Natural killer cell (primary cell): ENCODE results near the gene PRX. TPM values are rescaled to one million over a fixed set of nuclear protein-coding genes. Genes with fewer than 3 reads are reported as not detected.

Source experiments
- ATAC-seq, 3 donors: fragments of 150-1000 bp in 2 of 3; fragments of 200-7000 bp in 1 of 3; cut with Tn5 transposase; 1 replicate in 1 of 3; 2 replicates in 2 of 3; pipeline ENCODE4 v1.10.0; 2021; ENCODE audit warnings: mild to moderate bottlenecking in 2 of 3, moderate library complexity in 2 of 3
- DNase-seq, 2 donors: peaks; one replicate each; pipeline versions ENCODE4 v3.0.0 to v3.0.0-alpha.2; 2013 to 2021; ENCODE audit warnings: mixed read lengths in 1 of 2
- H3K27ac ChIP-seq: one replicate; pipeline ENCODE4 v1.5.1; 2013; ENCODE audit warnings: mild to moderate bottlenecking, low read length
- H3K27me3 ChIP-seq: one replicate; pipeline ENCODE4 v1.6.1; 2013; ENCODE audit warnings: low read length; ENCODE audit not compliant: control insufficient read depth, insufficient read depth
- H3K36me3 ChIP-seq: one replicate; pipeline ENCODE4 v1.6.1; 2013; ENCODE audit warnings: low read length; ENCODE audit not compliant: control insufficient read depth, insufficient read depth
- H3K4me1 ChIP-seq: one replicate; pipeline ENCODE4 v1.6.1; 2013; ENCODE audit warnings: low read length; ENCODE audit not compliant: control insufficient read depth, insufficient read depth
- H3K4me3 ChIP-seq: one replicate; pipeline ENCODE4 v1.5.1; 2013; ENCODE audit warnings: low read length
- H3K9me3 ChIP-seq: one replicate; pipeline ENCODE4 v1.6.1; 2013; ENCODE audit warnings: low read length; ENCODE audit not compliant: control insufficient read depth, insufficient read depth
- H3K27ac Mint-ChIP-seq, 2 donors: one replicate each; pipeline ENCODE4 v1.8.0; 2022; ENCODE audit warnings: mild to moderate bottlenecking in 2 of 2, mixed read lengths in 2 of 2, moderate library complexity in 1 of 2
- H3K27me3 Mint-ChIP-seq, 2 donors: one replicate each; pipeline ENCODE4 v1.8.0; 2022; ENCODE audit warnings: low read depth in 2 of 2, mixed read lengths in 2 of 2
- H3K36me3 Mint-ChIP-seq: one replicate; pipeline ENCODE4 v1.8.0; 2022; ENCODE audit warnings: mixed read lengths
- H3K4me1 Mint-ChIP-seq, 2 donors: one replicate each; pipeline ENCODE4 v1.8.0; 2022; ENCODE audit warnings: mixed read lengths in 2 of 2
- H3K4me3 Mint-ChIP-seq: one replicate; pipeline ENCODE4 v1.8.0; 2022; ENCODE audit warnings: mild to moderate bottlenecking, moderate library complexity, mixed read lengths
- H3K9me3 Mint-ChIP-seq, 2 donors: one replicate each; pipeline ENCODE4 v1.8.0; 2022; ENCODE audit warnings: mixed read lengths in 2 of 2
- CTCF ChIP-seq: fragments of 200-600 bp; IDR thresholded peaks from one replicate; pipeline ENCODE4 v1.8.0; 2022; ENCODE audit warnings: antibody characterized with exemption
- WGBS: methylation state at CpG from one replicate; pipeline ENCODE4 v1.1.7; 2013; ENCODE audit warnings: missing lambda C conversion rate; ENCODE audit not compliant: insufficient coverage; 5-methylcytosine and 5-hydroxymethylcytosine counted together
- intact Hi-C: fragments of 100-400 bp; cut with micrococcal nuclease; formaldehyde crosslinking; loops from one replicate; pipeline ENCODE4 v1.14.2; 2022
- total RNA-seq, 4 donors: library from RNA; stranded (reverse); fragments of 120-200 nt in 1 of 4; gene quantifications; one replicate each; pipeline versions ENCODE4 v1.2.3 to v1.2.4, GENCODE V29; 2013 to 2022

The PRX gene
- total RNA-seq, 3 donors from 2014 or later (not counting 1 experiment from before 2014, with no cell fraction given), result 2.0 to 3.8 (median 3.7) TPM

DNA sequence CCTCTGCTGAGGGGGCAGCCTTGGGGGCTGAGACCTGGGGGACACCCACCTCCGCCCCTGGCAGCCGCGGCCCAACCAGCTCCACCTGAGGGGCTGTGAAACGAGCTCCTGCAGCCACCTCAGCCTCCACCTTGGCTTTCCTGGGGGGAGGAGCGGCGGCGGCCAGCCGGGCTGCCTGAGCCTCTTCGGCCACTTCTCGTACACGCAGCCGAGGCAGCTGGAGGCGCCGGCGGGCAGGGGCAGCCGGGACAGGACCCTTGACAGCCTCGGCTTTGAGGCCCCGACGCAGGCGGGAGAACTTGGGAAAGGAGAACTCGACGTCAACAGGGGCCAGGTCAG, 15.6 kb downstream of the PRX start:
- Histone ChIP-seq H3K27me3 (no peaks in the 10 kb centered on the region), H3K4me3 (no peak overlapping the region), H3K4me1 (peaks cover 11% of the 10 kb centered on the region), H3K27ac (no peak overlapping the region), H3K36me3 (no peaks in the 10 kb centered on the region), H3K9me3 (no peaks in the 10 kb centered on the region)
- intact Hi-C loops, result no loop called here
- H3K27ac Mint-ChIP-seq, result no peak overlapping the region
- no peak overlapping the region for H3K4me3 Mint-ChIP-seq
- WGBS, result 96% methylated on average over 22 of the region's 22 CpGs
- DNase-seq (no peak), ATAC-seq (no peak)
- no peaks in the 10 kb centered on the region for H3K36me3 Mint-ChIP-seq
- H3K27me3 Mint-ChIP-seq, result no peaks in the 10 kb centered on the region
- no peaks in the 10 kb centered on the region for H3K9me3 Mint-ChIP-seq
- peaks cover 0 to 5% of the 10 kb centered on the region in 2 donors for H3K4me1 Mint-ChIP-seq
- TF ChIP-seq CTCF, result no peak

DNA sequence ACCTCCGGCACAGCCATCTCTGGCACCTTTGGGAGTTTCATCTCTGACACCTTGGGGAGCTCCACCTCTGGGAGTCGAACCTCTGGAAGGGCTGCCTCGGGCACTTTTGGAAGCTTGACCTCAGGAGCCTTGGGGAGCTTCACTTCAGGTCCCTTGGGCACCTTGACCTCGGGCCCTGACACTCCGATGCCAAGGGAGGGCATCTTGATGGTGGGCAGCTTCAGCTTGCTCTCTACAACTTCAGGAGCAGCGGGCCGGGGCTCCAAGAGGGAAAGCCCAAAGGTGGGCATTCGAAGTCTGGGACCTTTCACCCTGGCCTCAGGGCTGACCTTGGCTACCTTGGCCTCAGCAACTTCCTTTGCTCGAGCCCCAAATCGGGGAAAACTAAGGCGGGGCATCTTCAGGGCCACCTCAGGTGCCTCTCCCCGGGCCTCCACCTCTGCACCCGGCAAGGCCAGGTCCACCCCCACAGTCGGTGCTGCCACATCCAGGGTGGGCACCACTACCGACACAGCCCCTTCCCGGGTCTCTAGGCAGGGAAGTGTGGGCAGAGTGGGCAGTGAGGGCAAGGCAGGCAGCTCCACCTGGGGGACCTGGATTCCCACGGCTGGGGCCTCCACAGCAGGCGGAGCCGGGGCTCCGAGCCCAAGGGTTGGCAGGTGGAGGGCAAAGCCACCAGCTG, 16.2 kb downstream of the PRX start:
- 91% methylated on average over 20 of the region's 20 CpGs for WGBS
- H3K4me1 Mint-ChIP-seq, result peaks cover 0 to 5% of the 10 kb centered on the region in 2 donors

DNA sequence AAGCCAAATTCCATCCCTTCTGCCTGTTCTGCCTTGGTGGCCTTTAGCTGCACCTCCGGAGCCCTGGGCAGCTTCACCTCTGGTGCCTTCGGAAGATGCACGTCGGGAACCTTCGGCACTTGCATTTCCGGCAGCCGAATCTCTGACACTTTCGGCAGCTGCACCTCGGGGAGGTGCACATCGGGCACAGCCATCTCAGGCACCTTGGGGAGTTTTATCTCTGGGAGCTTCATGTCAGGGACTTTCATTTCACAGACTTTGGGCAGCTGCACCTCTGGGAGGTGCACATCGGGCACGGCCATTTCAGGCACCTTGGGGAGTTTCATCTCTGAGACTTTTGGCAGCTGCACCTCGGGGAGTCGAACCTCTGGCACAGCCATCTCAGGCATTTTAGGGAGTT, 17.2 kb downstream of the PRX start:
- Mint-ChIP-seq H3K4me1 (peaks cover 0 to 5% of the 10 kb centered on the region in 2 donors), H3K9me3 (no peaks in the 10 kb centered on the region), H3K27ac (no peak overlapping the region), H3K27me3 (no peaks in the 10 kb centered on the region), H3K4me3 (no peak overlapping the region), H3K36me3 (no peaks in the 10 kb centered on the region)
- no peaks in the 10 kb centered on the region for H3K27me3 ChIP-seq
- TF ChIP-seq CTCF, result no peak
- peaks cover 11% of the 10 kb centered on the region for H3K4me1 ChIP-seq
- no peaks in the 10 kb centered on the region for H3K9me3 ChIP-seq
- H3K27ac ChIP-seq, result no peak overlapping the region
- WGBS, result 92% methylated on average over 14 of the region's 14 CpGs
- no peaks in the 10 kb centered on the region for H3K36me3 ChIP-seq
- ATAC-seq, result no peak
- no peak for DNase-seq
- intact Hi-C loops, result no loop called here
- H3K4me3 ChIP-seq, result no peak overlapping the region

More for the DNA sequence above, 16.2 kb downstream of the PRX start:
- no peak overlapping the region for H3K27ac Mint-ChIP-seq
- Histone ChIP-seq H3K27ac (no peak overlapping the region), H3K9me3 (no peaks in the 10 kb centered on the region), H3K4me3 (no peak overlapping the region), H3K4me1 (peaks cover 11% of the 10 kb centered on the region), H3K27me3 (no peaks in the 10 kb centered on the region), H3K36me3 (no peaks in the 10 kb centered on the region)
- ATAC-seq (no peak), DNase-seq (no peak)
- no peak overlapping the region for H3K4me3 Mint-ChIP-seq
- intact Hi-C loops, result no loop called here
- no peaks in the 10 kb centered on the region for H3K36me3 Mint-ChIP-seq
- H3K27me3 Mint-ChIP-seq, result no peaks in the 10 kb centered on the region
- H3K9me3 Mint-ChIP-seq, result no peaks in the 10 kb centered on the region
- no peak for TF ChIP-seq CTCF

DNA sequence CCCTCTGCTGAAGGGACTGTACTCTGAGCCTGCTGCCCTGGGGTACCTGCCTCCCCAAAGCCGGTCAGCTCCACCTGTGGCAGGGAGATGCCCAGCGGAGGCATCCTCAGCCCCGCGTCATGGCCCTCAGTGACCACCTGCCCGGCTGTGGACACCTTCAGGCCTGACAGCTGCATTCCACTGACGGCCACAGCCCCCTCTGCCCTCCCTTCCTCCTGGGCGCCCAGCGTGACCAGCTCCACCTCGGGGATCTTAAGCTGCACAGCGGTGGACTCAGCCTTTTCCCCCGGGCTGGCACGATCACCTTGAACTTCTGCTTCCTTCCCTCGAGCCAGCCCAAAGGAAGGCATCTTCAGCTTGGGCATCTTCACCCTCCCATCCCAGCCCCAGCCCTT, 18.4 kb downstream of the PRX start:
- intact Hi-C loops, result no loop called here
- Histone ChIP-seq H3K27ac (no peak overlapping the region), H3K4me3 (no peak overlapping the region), H3K4me1 (peaks cover 11% of the 10 kb centered on the region), H3K27me3 (no peaks in the 10 kb centered on the region), H3K9me3 (no peaks in the 10 kb centered on the region), H3K36me3 (no peaks in the 10 kb centered on the region)
- Mint-ChIP-seq H3K36me3 (no peaks in the 10 kb centered on the region), H3K9me3 (no peaks in the 10 kb centered on the region), H3K4me3 (no peak overlapping the region), H3K4me1 (peaks cover 0 to 5% of the 10 kb centered on the region in 2 donors), H3K27me3 (no peaks in the 10 kb centered on the region), H3K27ac (no peak overlapping the region)
- TF ChIP-seq CTCF, result no peak
- DNase-seq, result no peak
- ATAC-seq, result no peak
- 81% methylated on average over 13 of the region's 13 CpGs for WGBS
